DND-41 (cell line): Measurements from ENCODE around the gene THBD.
A peak's percentile ranks its signal among the peaks of the same experiment; 100 is the strongest.

Source experiments
- ATAC-seq: fragments of 200-7000 bp; cut with Tn5 transposase; 3 replicates; pipeline ENCODE4 v1.9.1; 2021; ENCODE audit warnings: low read depth; ENCODE audit not compliant: insufficient read depth
- DNase-seq: peaks from one replicate; pipeline ENCODE4 v3.0.0-alpha.2; 2020
- H2AFZ ChIP-seq: 2 replicates; pipeline ENCODE4 v1.6.0; 2012; ENCODE audit warnings: low read depth, low read length
- H3K27ac ChIP-seq: 2 replicates; pipeline ENCODE4 v1.5.1; 2012; ENCODE audit warnings: low read length, inconsistent platforms
- H3K27me3 ChIP-seq: fragments of 200-600 bp; sonication (generic); 2 replicates; pipeline ENCODE4 v1.6.0; 2012; ENCODE audit warnings: low read length, mild to moderate bottlenecking, inconsistent platforms; ENCODE audit not compliant: insufficient read depth, poor library complexity
- H3K36me3 ChIP-seq: 2 replicates; pipeline ENCODE4 v1.5.1; 2012; ENCODE audit warnings: low read length, inconsistent platforms; ENCODE audit not compliant: insufficient read depth
- H3K4me1 ChIP-seq: 2 replicates; pipeline ENCODE4 v1.5.1; 2012; ENCODE audit warnings: mild to moderate bottlenecking, low read length; ENCODE audit not compliant: insufficient read depth
- H3K4me2 ChIP-seq: 2 replicates; pipeline ENCODE4 v1.6.0; 2012; ENCODE audit warnings: mild to moderate bottlenecking, moderate library complexity, low read length, inconsistent platforms; ENCODE audit not compliant: insufficient read depth
- H3K4me3 ChIP-seq, 2 experiments: fragments of 200-600 bp in 1 of 2; shearing (Covaris generic) in 1 of 2; 2 replicates each; pipeline ENCODE4 v1.5.1; 2012 to 2016; ENCODE audit warnings: inconsistent platforms in 2 of 2, low read length in 2 of 2, mild to moderate bottlenecking in 2 of 2, low read depth in 1 of 2, moderate library complexity in 1 of 2
- H3K79me2 ChIP-seq: 2 replicates; pipeline ENCODE4 v1.6.0; 2012; ENCODE audit warnings: low read length, inconsistent platforms; ENCODE audit not compliant: insufficient read depth
- H3K9ac ChIP-seq: 2 replicates; pipeline ENCODE4 v1.6.0; 2012; ENCODE audit warnings: low read depth, mild to moderate bottlenecking, inconsistent platforms, low read length, moderate library complexity
- H3K9me3 ChIP-seq: 2 replicates; pipeline ENCODE4 v1.5.1; 2012; ENCODE audit warnings: low read length, moderate library complexity, mild to moderate bottlenecking, inconsistent platforms; ENCODE audit not compliant: insufficient read depth, severe bottlenecking
- H4K20me1 ChIP-seq: 2 replicates; pipeline ENCODE4 v1.6.0; 2012; ENCODE audit warnings: low read length; ENCODE audit not compliant: insufficient read depth
- CTCF ChIP-seq: IDR thresholded peaks from 2 replicates; pipeline ENCODE4 v1.5.1; 2012; ENCODE audit warnings: borderline replicate concordance, low read length, moderate library complexity, mild to moderate bottlenecking; ENCODE audit not compliant: poor library complexity, severe bottlenecking; ENCODE audit errors: extremely low read depth
- EZH2 ChIP-seq: IDR thresholded peaks from 3 replicates; pipeline ENCODE4 v1.6.1; 2012; ENCODE audit warnings: borderline replicate concordance, low read depth, mild to moderate bottlenecking, moderate library complexity, low read length, inconsistent platforms; ENCODE audit not compliant: severe bottlenecking

The THBD gene

DNA sequence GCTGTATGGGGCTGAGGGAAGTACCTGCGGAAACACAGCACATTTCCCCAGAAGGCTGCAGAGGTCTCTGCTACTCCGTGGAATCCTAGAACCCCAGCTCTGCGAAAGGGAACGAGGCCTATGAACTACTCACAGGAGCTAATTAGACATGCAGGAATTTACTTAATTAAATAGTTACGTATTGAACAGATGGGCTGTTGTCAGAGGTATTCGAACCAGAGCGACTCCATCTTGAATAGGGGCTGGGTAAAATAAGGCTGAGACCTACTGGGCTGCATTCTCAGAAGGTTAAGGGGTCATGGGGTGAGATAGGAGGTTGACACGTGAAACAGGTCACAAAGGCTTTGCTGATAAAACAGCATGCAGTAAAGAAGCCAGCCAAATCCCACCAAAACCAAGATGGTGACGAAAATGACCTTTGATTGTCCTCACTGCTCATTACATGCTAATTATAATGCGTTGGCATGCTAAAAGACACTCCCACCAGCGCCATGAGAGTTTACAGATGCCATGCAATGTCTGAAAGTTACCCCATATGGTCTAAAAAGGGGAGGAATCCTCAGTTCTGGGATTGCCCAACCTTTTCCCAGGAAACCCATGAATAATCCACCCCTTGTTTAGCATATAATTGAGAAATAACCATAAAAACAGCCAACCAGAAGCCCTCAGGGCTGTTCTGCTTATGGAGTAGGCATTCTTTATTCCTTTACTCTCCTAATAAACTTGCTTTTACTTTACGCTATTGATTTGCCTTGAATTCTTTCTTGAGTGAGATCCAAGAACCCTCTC is 29.0 kb downstream of the THBD start:
- Histone ChIP-seq H3K79me2 (no peaks in the 10 kb centered on the region), H3K4me2 (no peak overlapping the region), H3K4me1 (peaks cover 45% of the 10 kb centered on the region), H4K20me1 (no peaks in the 10 kb centered on the region), H3K27ac (no peak overlapping the region), H3K9ac (no peak overlapping the region), H3K36me3 (no peaks in the 10 kb centered on the region), H2AFZ (no peak overlapping the region), H3K9me3 (no peaks in the 10 kb centered on the region), H3K27me3 (no peaks in the 10 kb centered on the region), H3K4me3 (no peak overlapping the region)
- ATAC-seq (no peak), DNase-seq (no peak)
- TF ChIP-seq CTCF (no peak), EZH2 (no peak)

DNA sequence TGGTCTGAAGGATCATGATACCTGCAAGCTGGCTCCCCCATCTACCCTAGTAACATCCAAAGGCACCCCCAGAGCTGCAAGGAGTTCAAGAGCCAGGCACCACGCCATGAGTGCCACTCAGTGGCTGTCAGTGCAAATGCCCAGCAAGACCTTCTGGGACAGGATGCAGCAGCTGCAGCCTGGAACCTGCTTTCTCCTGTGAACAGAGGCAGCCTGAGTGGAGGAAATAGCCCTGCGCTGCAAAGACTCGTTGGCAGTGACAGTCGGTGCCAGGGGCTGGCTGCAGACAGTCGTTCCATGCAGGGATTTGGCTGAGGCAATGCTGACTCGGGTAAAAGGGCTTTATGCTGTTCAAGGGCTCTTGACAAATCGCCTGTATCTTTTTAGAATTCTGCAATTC is 30.1 kb downstream of the THBD start:
- no peaks in the 10 kb centered on the region for H4K20me1 ChIP-seq
- peak; percentile 53 for ATAC-seq
- no peak overlapping the region for H3K4me2 ChIP-seq
- H3K9me3 ChIP-seq = no peaks in the 10 kb centered on the region
- no peaks in the 10 kb centered on the region for H3K27me3 ChIP-seq
- H3K36me3 ChIP-seq = no peaks in the 10 kb centered on the region
- peaks cover 45% of the 10 kb centered on the region for H3K4me1 ChIP-seq
- H3K9ac ChIP-seq = no peak overlapping the region
- H3K4me3 ChIP-seq = no peak overlapping the region
- peak; percentile 50 for TF ChIP-seq CTCF
- no peak for TF ChIP-seq EZH2
- H3K27ac ChIP-seq = no peak overlapping the region
- H3K79me2 ChIP-seq = no peaks in the 10 kb centered on the region
- H2AFZ ChIP-seq = no peak overlapping the region
- peak; percentile 44 for DNase-seq

DNA sequence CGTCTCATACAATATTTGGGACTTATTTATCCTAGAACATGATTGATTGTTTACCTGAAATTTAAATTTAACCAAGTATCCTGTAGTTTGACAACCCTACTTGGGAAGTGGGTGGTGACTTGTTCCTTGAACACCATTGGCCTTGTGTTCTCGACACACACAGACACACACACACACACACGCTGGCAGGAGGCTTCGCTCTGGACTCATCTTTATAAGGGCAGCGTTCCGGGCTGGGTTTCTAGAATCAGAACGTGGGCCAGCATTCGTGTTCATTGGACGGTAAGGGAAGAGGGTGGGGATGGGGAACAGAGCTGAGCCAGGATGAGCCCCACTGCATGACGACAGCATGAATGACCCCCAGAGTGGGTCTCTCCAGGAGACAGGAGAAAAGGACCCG is 30.5 kb downstream of the THBD start:
- Histone ChIP-seq H3K36me3 (no peaks in the 10 kb centered on the region), H3K4me2 (no peak overlapping the region), H4K20me1 (no peaks in the 10 kb centered on the region), H3K9ac (no peak overlapping the region), H3K4me1 (peaks cover 45% of the 10 kb centered on the region), H3K9me3 (no peaks in the 10 kb centered on the region), H3K4me3 (no peak overlapping the region), H3K27me3 (no peaks in the 10 kb centered on the region), H2AFZ (no peak overlapping the region), H3K27ac (no peak overlapping the region), H3K79me2 (no peaks in the 10 kb centered on the region)
- DNase-seq (no peak), ATAC-seq (no peak)
- TF ChIP-seq CTCF = no peak
- TF ChIP-seq EZH2 = no peak

DNA sequence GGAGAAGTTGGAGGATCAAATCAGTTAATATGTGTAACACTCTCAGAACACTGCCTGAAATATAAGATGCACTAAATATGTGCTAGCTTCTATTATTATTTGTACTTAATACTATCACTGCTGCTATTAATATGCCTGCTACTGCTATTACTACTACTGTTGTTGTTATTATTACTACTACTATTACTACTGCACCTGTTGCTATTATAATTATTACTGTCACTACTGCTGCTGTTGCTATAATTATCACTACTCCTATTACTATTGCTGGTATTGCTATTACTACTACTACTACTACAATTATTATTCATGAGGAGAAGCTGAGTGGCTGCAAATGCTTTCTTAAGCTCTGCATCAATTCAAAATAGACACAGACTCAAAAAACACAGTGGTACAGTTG is 31.0 kb downstream of the THBD start:
- no peak for TF ChIP-seq CTCF
- no peak for TF ChIP-seq EZH2
- no peak overlapping the region for H3K4me3 ChIP-seq
- no peak overlapping the region for H3K27ac ChIP-seq
- H3K4me1 ChIP-seq = peaks cover 45% of the 10 kb centered on the region
- no peaks in the 10 kb centered on the region for H3K79me2 ChIP-seq
- no peaks in the 10 kb centered on the region for H4K20me1 ChIP-seq
- no peak overlapping the region for H3K4me2 ChIP-seq
- no peak for DNase-seq
- no peaks in the 10 kb centered on the region for H3K9me3 ChIP-seq
- no peaks in the 10 kb centered on the region for H3K36me3 ChIP-seq
- no peaks in the 10 kb centered on the region for H3K27me3 ChIP-seq
- H3K9ac ChIP-seq = no peak overlapping the region
- no peak overlapping the region for H2AFZ ChIP-seq
- ATAC-seq = no peak
